ENCODE results near the gene IFITM2.

The IFITM2 gene

DNA sequence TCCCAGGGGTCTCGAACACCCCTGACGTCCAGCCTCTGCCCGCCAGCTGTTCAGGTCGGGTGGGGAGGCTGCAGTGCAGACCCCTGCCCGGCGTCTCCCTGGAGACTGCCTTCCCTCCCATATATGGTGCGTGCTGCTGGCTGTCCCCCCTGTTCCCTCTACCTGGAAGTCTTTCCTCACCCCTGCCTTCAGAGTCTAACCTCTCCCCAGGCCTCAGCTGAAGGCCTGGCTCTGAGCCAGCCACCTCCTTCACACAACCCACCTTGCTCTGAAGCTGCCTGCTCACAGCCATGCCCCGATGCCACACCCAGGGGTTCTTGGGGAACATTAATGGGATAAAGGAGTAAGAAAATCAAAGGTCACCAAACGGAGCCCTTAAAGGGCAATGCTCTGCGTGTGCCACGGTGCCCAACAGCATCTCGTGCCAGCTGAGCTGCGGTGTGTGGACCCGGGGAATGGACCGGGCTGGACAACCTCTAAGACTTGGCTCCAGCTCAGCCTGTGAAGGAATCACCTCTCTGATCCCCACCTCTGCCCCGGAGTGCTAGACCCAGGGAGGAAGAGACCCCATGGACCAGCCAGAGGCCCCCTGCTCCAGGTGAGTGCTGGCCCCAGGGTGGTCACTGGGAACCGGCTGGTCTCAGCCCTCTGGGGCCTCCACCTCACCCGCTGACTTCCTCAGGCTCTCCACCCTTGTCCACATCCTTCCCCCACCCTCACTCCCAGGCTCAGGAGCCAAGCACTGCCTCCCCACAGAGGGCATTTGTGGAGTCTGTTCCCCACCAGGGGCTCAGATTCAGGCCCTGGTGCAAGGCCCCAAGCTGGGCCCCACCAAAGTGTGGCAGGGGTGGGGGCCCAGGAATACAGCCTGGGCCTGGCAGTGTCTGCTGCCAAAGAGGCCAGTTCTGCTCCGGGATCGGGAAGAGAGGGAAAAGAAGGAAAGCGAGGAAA is 29.3 kb upstream of the IFITM2 start, which contains the start of gene NLRP6:
Gene NLRP6, plus strand, starts transcription at position 407 of the 951 bp plus-strand sequence. Its CDS starts 163 bp downstream, at position 570.
- Mint-ChIP-seq H3K27me3 (peaks cover 28 to 38% of the 10 kb centered on the region in 2 donors), H3K27ac (peak within 1 kb of the TSS; percentile 87), H3K4me3 (peak within 1 kb of the TSS; percentile 67 to 76), H3K9me3 (peaks cover 0 to 6% of the 10 kb centered on the region in 2 donors), H3K4me1 (peaks cover 23 to 47% of the 10 kb centered on the region in 2 donors), H3K36me3 (peaks cover 0 to 10% of the 10 kb centered on the region in 2 donors)
- DNase-seq = no peak
- ATAC-seq (replicated peaks) = no peak

DNA sequence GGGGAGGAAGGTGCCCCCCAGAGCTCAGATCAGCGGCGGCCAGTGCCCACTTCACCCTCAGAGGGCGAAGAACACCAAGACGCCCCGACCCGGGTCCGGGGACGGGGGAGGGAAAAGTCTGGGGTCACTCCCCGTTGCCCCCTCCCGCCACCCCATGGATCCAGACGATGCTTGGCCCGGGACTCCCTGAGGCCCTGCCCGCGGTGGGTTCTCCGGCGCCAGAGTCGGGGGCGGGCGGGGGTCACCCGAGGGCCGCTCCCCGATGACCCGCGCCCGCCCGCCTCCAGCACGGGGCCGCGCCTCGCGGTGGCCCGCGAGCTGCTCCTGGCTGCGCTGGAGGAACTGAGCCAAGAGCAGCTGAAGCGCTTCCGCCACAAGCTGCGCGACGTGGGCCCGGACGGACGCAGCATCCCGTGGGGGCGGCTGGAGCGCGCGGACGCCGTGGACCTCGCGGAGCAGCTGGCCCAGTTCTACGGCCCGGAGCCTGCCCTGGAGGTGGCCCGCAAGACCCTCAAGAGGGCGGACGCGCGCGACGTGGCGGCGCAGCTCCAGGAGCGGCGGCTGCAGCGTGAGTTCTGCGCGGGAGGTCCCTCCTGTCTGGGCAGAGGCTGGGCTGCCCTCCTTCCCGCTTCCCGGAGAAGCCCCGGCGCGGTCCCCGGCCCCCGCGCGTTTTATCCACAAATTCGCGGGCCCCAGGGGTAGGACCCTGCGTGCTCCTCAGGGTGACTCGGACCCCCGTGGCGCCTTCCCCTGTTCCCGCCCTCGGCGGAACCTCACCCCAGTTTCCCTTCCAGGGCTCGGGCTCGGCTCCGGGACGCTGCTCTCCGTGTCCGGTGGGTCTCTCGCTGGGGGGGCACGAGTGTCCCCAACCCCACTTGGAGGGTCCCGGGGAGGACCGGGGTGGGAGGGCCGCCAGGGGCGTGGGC is 28.3 kb upstream of the IFITM2 start:
- H3K36me3 Mint-ChIP-seq = peaks cover 0 to 10% of the 10 kb centered on the region in 2 donors
- no peak for DNase-seq
- H3K27me3 Mint-ChIP-seq = peaks cover 34 to 47% of the 10 kb centered on the region in 2 donors
- no peak overlapping the region for H3K27ac Mint-ChIP-seq
- peaks cover 23 to 47% of the 10 kb centered on the region in 2 donors for H3K4me1 Mint-ChIP-seq
- peak overlapping the region in 1 of 2 donors; percentile 81 for H3K4me3 Mint-ChIP-seq
- peak in 1 of 2 donors; percentile 44 for ATAC-seq (replicated peaks)
- peaks cover 0 to 6% of the 10 kb centered on the region in 2 donors for H3K9me3 Mint-ChIP-seq

DNA sequence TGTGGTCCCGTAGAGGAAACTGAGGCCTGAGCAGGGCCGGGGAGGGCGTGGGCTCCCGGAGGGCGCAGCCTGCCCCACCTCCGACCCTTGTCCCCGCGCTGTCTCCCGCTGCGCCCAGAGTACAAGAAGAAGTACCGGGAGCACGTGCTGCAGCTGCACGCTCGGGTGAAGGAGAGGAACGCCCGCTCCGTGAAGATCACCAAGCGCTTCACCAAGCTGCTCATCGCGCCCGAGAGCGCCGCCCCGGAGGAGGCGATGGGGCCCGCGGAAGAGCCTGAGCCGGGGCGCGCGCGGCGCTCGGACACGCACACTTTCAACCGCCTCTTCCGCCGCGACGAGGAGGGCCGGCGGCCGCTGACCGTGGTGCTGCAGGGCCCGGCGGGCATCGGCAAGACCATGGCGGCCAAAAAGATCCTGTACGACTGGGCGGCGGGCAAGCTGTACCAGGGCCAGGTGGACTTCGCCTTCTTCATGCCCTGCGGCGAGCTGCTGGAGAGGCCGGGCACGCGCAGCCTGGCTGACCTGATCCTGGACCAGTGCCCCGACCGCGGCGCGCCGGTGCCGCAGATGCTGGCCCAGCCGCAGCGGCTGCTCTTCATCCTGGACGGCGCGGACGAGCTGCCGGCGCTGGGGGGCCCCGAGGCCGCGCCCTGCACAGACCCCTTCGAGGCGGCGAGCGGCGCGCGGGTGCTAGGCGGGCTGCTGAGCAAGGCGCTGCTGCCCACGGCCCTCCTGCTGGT is 27.5 kb upstream of the IFITM2 start:
- no peak for DNase-seq
- peak; percentile 66 to 73 for ATAC-seq (replicated peaks)
- peaks cover 0 to 6% of the 10 kb centered on the region in 2 donors for H3K9me3 Mint-ChIP-seq
- peaks cover 0 to 10% of the 10 kb centered on the region in 2 donors for H3K36me3 Mint-ChIP-seq
- peak overlapping the region; percentile 65 for H3K27ac Mint-ChIP-seq
- peaks cover 34 to 54% of the 10 kb centered on the region in 2 donors for H3K27me3 Mint-ChIP-seq
- peaks cover 23 to 42% of the 10 kb centered on the region in 2 donors for H3K4me1 Mint-ChIP-seq
- H3K4me3 Mint-ChIP-seq = peak overlapping the region; percentile 75 to 81

DNA sequence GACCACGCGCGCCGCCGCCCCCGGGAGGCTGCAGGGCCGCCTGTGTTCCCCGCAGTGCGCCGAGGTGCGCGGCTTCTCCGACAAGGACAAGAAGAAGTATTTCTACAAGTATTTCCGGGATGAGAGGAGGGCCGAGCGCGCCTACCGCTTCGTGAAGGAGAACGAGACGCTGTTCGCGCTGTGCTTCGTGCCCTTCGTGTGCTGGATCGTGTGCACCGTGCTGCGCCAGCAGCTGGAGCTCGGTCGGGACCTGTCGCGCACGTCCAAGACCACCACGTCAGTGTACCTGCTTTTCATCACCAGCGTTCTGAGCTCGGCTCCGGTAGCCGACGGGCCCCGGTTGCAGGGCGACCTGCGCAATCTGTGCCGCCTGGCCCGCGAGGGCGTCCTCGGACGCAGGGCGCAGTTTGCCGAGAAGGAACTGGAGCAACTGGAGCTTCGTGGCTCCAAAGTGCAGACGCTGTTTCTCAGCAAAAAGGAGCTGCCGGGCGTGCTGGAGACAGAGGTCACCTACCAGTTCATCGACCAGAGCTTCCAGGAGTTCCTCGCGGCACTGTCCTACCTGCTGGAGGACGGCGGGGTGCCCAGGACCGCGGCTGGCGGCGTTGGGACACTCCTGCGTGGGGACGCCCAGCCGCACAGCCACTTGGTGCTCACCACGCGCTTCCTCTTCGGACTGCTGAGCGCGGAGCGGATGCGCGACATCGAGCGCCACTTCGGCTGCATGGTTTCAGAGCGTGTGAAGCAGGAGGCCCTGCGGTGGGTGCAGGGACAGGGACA is 26.7 kb upstream of the IFITM2 start:
- peaks cover 23 to 40% of the 10 kb centered on the region in 2 donors for H3K4me1 Mint-ChIP-seq
- H3K9me3 Mint-ChIP-seq = peaks cover 0 to 6% of the 10 kb centered on the region in 2 donors
- H3K4me3 Mint-ChIP-seq = peak overlapping the region; percentile 54 to 62
- H3K27me3 Mint-ChIP-seq = peaks cover 34 to 62% of the 10 kb centered on the region in 2 donors
- ATAC-seq (replicated peaks) (peak; percentile 49 to 61), DNase-seq (no peak)
- peaks cover 0 to 10% of the 10 kb centered on the region in 2 donors for H3K36me3 Mint-ChIP-seq
- peak overlapping the region; percentile 73 for H3K27ac Mint-ChIP-seq

- Mint-ChIP-seq H3K27me3 (peaks cover 34 to 65% of the 10 kb centered on the region in 2 donors), H3K27ac (peak overlapping the region; percentile 73), H3K4me1 (peaks cover 23 to 40% of the 10 kb centered on the region in 2 donors), H3K9me3 (peaks cover 0 to 4% of the 10 kb centered on the region in 2 donors), H3K4me3 (peak overlapping the region; percentile 54 to 62), H3K36me3 (peaks cover 0 to 8% of the 10 kb centered on the region in 2 donors)
- DNase-seq (no peak), ATAC-seq (replicated peaks) (no peak)
Observed at GRCh38 chr11:281486-282161, 26.0 kb upstream of the IFITM2 start.

GRCh38 chr11:282171-282570 is 25.4 kb upstream of the IFITM2 start:
- no peak for DNase-seq
- Mint-ChIP-seq H3K36me3 (peaks cover 0 to 5% of the 10 kb centered on the region in 2 donors), H3K4me3 (no peak overlapping the region), H3K4me1 (peaks cover 26 to 44% of the 10 kb centered on the region in 2 donors), H3K27ac (peak overlapping the region; percentile 65), H3K27me3 (peaks cover 39 to 70% of the 10 kb centered on the region in 2 donors), H3K9me3 (no peaks in the 10 kb centered on the region)
- no peak for ATAC-seq (replicated peaks)

DNA sequence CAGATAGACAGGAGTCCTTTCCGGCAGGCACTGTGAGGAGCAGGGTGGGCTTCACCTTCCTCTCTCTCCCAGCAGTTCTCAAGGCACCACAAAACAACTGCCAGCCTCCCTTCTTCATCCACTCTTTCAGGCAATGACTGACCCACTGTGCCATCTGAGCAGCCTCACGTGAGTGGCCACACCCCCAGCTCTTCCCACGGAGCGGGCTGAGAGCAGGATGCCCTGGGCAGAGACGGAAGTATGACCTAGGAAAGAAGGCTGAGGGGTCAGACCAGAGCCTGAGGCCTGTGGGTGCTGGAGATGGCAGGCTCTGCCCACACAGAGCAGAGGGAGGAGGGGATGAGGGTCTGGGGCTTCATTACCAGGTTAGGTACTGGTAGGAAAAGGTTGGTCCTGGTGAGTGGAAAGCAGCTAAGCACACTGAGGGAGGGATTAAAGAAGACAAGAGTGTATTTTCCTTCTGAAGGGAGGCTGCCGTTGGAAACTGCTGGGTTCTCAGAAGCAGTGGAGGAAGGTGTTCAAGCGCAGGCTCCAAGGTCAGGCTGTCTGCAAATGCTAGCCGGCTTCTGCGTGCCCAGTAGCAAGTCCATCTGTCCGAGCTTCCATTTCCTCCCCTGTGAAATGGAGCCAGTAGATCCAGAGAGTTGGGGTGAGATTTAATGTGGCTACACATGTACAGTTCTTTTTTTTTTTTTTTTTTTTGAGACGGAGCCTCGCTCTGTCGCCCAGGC is 24.8 kb upstream of the IFITM2 start:
- no peak for DNase-seq
- H3K27me3 Mint-ChIP-seq = peaks cover 40 to 75% of the 10 kb centered on the region in 2 donors

GRCh38 chr11:283405-284104 is 24.1 kb upstream of the IFITM2 start:
- no peak overlapping the region for H3K27ac Mint-ChIP-seq
- DNase-seq (no peak), ATAC-seq (replicated peaks) (no peak)
- H3K4me3 Mint-ChIP-seq = no peak overlapping the region
- H3K9me3 Mint-ChIP-seq = no peaks in the 10 kb centered on the region
- H3K36me3 Mint-ChIP-seq = no peaks in the 10 kb centered on the region
- peaks cover 26 to 44% of the 10 kb centered on the region in 2 donors for H3K4me1 Mint-ChIP-seq
- H3K27me3 Mint-ChIP-seq = peaks cover 39 to 77% of the 10 kb centered on the region in 2 donors

More for the DNA sequence above, 24.8 kb upstream of the IFITM2 start:
- Mint-ChIP-seq H3K4me3 (no peak overlapping the region), H3K9me3 (no peaks in the 10 kb centered on the region), H3K36me3 (peaks cover 0 to 2% of the 10 kb centered on the region in 2 donors), H3K4me1 (peaks cover 26 to 45% of the 10 kb centered on the region in 2 donors), H3K27ac (no peak overlapping the region)
- no peak for ATAC-seq (replicated peaks)

DNA sequence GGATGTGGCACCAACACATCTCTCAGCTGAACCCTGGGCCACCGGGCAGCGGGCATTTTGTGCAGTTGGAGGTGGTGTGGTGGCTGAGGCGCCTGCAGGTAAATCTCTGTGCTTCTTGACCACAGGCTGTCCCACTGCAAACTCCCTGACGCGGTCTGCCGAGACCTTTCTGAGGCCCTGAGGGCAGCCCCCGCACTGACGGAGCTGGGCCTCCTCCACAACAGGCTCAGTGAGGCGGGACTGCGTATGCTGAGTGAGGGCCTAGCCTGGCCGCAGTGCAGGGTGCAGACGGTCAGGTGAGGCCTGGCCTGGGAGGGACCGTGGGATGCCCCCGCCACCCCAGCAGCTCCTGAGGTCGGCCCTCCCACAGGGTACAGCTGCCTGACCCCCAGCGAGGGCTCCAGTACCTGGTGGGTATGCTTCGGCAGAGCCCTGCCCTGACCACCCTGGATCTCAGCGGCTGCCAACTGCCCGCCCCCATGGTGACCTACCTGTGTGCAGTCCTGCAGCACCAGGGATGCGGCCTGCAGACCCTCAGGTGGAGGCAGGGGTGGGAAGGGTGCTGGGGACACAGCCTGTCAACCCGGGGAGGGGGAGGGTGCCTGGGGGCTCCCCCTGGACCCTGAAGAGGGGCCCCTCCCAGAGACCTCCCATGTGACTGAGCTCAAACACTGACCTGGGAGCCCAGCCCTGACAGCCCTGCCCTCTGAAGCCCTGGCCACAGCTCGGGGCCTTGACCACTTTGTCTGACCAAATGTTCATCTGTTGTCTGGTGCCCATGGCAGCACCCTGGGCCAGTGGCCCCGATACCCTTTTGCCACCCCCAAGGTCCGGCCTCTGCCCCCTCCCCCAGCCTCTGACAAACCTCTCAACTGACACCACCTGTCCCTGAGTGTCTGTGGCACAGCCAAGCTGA is 23.3 kb upstream of the IFITM2 start:
- no peak overlapping the region for H3K4me3 Mint-ChIP-seq

DNA sequence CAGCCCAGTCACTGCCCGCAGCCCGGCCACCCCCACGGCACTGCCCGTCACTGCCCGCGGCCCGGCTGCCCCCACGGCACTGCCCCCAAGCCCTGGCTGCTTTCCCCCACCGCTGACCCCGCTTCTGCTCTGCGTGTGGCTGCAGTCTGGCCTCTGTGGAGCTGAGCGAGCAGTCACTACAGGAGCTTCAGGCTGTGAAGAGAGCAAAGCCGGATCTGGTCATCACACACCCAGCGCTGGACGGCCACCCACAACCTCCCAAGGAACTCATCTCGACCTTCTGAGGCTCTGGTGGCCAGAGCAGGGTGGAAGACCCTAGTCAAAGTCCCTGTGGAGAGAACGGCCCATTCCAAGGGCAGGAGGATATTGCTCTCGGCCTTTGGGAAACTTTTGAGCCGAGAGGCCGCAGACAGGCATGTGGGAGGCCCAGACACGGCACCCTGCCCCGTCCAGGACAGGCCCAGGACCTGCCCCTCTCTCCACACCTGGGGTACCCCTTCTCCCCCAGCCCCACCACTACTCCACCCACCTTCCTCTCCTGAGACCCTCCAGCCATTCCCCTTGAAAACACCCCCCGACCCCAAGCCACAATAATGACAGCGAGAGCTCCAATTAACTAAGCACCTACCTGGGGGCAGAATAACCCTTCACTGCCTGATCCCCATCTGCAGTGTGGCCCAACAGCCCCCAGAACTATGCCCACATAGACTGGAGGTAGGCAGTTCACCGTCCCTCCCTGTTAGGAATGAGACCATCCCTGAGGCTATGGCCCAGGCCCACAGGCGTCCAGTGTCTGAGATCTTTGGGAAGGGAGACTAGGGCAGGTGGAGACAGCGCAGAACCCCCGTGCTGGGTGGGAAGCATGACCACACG is 22.4 kb upstream of the IFITM2 start:
- Mint-ChIP-seq H3K9me3 (no peaks in the 10 kb centered on the region), H3K4me1 (peaks cover 25 to 44% of the 10 kb centered on the region in 2 donors), H3K36me3 (no peaks in the 10 kb centered on the region), H3K27me3 (peaks cover 37 to 68% of the 10 kb centered on the region in 2 donors), H3K27ac (no peak overlapping the region), H3K4me3 (no peak overlapping the region)
- no peak for ATAC-seq (replicated peaks)
- DNase-seq = no peak

More for the DNA sequence above, 23.3 kb upstream of the IFITM2 start:
- ATAC-seq (replicated peaks) (no peak), DNase-seq (no peak)
- Mint-ChIP-seq H3K4me1 (peaks cover 24 to 41% of the 10 kb centered on the region in 2 donors), H3K9me3 (no peaks in the 10 kb centered on the region), H3K27ac (no peak overlapping the region), H3K36me3 (no peaks in the 10 kb centered on the region), H3K27me3 (peaks cover 37 to 73% of the 10 kb centered on the region in 2 donors)
